Prostate gland (tissue), 2 donors: ENCODE data around the gene ENAH. TPM values are rescaled to one million over a fixed set of nuclear protein-coding genes. Genes with fewer than 3 reads are reported as not detected.

ENCODE experiments used
- DNase-seq: peaks from one replicate; pipeline ENCODE4 v3.0.0-alpha.2; 2019; ENCODE audit warnings: low spot score
- H3K27ac ChIP-seq, 2 donors: fragments of 200-600 bp; sonication (generic); 2 replicates each; pipeline ENCODE4 v1.5.1; 2017 to 2019
- H3K27me3 ChIP-seq: fragments of 200-600 bp; sonication (generic); replicated peaks from 2 replicates; pipeline ENCODE4 v1.5.1; 2019; ENCODE audit not compliant: insufficient read depth
- H3K36me3 ChIP-seq, 2 donors: fragments of 200-600 bp; sonication (generic); 1 replicate in 1 of 2; 2 replicates in 1 of 2; pipeline versions ENCODE4 v1.5.1 to v1.8.1; 2017 to 2019
- H3K4me1 ChIP-seq: fragments of 200-600 bp; sonication (generic); replicated peaks from 2 replicates; pipeline ENCODE4 v1.5.1; 2019
- H3K4me3 ChIP-seq, 2 donors: fragments of 200-600 bp; sonication (generic); 2 replicates each; pipeline ENCODE4 v1.5.1; 2017 to 2019
- H3K9me3 ChIP-seq: fragments of 200-600 bp; sonication (generic); 2 replicates; pipeline ENCODE4 v1.5.1; 2017
- POLR2A ChIP-seq: fragments of 450-650 bp; IDR thresholded peaks from one replicate; pipeline ENCODE4 v1.6.1; 2016; ENCODE audit warnings: antibody characterized with exemption, mild to moderate bottlenecking
- POLR2AphosphoS5 ChIP-seq: sonication (generic); formaldehyde crosslinking; IDR thresholded peaks from one replicate; pipeline ENCODE4 v1.6.1; 2017; ENCODE audit warnings: antibody characterized with exemption
- WGBS: methylation state at CpG from one replicate; pipeline ENCODE4 v1.1.5; 2018; 5-methylcytosine and 5-hydroxymethylcytosine counted together
- intact Hi-C: fragments of 100-400 bp; cut with DNase I; formaldehyde crosslinking; loops from one replicate; pipeline ENCODE4 v1.14.2; 2022
- total RNA-seq, 2 donors: library from RNA; depleted of rRNA; stranded (reverse); fragments of >200 nt; gene quantifications; one replicate each; pipeline ENCODE4 v1.1.0, GENCODE V29; 2016
- TF ChIP-seq, protein P1 (sequence below), 4 experiments: fragments of 200-600 bp in 2 of 4; fragments of 450-650 bp in 2 of 4; sonication (generic) in 2 of 4; IDR thresholded peaks; 1 replicate in 3 of 4; 2 replicates in 1 of 4; pipeline ENCODE4 v1.5.1; 2016 to 2019; ENCODE audit warnings: antibody characterized with exemption in 4 of 4, mild to moderate bottlenecking in 2 of 4, moderate library complexity in 2 of 4

Gene ENAH
- total RNA-seq, 2 donors from 2014 or later = 36.4 to 93.6 TPM

DNA sequence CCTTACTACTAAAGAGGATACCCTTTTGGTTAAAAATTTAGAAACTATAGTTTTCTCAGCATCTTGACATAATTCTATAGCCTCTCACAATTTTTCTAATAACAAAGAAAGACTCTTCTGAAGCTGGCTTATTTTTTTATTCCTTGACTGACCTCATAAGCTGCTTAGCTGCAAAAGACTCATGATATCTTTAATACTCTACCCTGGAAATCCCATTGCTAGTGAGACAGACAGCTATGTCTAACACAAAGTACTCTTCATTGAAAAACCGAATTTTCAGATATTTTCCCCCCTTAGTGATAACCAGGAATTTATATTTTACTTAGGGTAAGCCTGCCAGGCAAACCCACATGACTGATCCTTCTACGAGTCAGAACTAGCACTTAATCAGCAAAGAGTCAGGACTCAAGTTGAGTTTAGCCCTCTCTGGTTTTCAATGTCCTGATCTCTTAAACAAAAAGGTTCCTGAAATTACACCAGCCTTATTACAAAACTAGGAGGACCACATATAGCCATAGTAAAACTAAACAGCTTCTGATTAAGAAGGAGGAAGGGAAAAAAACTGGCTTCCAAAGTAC, 56.9 kb downstream of the ENAH start:
- Histone ChIP-seq H3K27ac (no peak overlapping the region), H3K27me3 (no peaks in the 10 kb centered on the region), H3K4me3 (no peak overlapping the region), H3K4me1 (no peaks in the 10 kb centered on the region), H3K36me3 (no peaks in the 10 kb centered on the region), H3K9me3 (no peaks in the 10 kb centered on the region)
- 41% methylated on average over 2 of the region's 2 CpGs for WGBS
- intact Hi-C loops = no loop called here
- no peak for TF ChIP-seq POLR2AphosphoS5
- TF ChIP-seq, protein P1, sequence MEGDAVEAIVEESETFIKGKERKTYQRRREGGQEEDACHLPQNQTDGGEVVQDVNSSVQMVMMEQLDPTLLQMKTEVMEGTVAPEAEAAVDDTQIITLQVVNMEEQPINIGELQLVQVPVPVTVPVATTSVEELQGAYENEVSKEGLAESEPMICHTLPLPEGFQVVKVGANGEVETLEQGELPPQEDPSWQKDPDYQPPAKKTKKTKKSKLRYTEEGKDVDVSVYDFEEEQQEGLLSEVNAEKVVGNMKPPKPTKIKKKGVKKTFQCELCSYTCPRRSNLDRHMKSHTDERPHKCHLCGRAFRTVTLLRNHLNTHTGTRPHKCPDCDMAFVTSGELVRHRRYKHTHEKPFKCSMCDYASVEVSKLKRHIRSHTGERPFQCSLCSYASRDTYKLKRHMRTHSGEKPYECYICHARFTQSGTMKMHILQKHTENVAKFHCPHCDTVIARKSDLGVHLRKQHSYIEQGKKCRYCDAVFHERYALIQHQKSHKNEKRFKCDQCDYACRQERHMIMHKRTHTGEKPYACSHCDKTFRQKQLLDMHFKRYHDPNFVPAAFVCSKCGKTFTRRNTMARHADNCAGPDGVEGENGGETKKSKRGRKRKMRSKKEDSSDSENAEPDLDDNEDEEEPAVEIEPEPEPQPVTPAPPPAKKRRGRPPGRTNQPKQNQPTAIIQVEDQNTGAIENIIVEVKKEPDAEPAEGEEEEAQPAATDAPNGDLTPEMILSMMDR (IDR thresholded peaks at IDR 0.05) = no peak
- TF ChIP-seq POLR2A = no peak
- DNase-seq = no peak

DNA sequence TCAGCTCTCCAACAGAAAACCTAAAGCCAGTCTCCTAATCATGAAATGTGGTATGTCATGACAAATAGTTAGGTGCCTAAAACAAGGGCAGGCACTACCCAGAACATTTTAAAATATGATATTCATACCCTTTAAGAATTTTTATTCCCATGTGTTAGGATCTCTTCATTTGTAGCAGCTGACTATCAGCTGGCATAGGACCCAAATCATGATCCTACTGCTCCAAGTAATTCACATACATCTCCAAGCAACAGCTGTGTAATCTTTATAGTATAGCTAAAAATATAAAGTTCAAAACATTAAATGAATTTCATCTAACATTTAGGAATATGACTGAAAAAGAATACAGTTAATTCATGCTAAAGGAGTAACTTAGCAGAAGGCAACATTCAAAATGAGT, 57.5 kb downstream of the ENAH start:
- no peak overlapping the region for H3K27ac ChIP-seq
- H3K9me3 ChIP-seq = no peaks in the 10 kb centered on the region
- DNase-seq = no peak
- intact Hi-C loops = no loop called here
- H3K4me3 ChIP-seq = no peak overlapping the region
- no peaks in the 10 kb centered on the region for H3K4me1 ChIP-seq
- TF ChIP-seq POLR2AphosphoS5 = no peak
- TF ChIP-seq POLR2A = no peak
- TF ChIP-seq, protein P1 (IDR thresholded peaks at IDR 0.05) = no peak
- no peaks in the 10 kb centered on the region for H3K36me3 ChIP-seq
- H3K27me3 ChIP-seq = no peaks in the 10 kb centered on the region

DNA sequence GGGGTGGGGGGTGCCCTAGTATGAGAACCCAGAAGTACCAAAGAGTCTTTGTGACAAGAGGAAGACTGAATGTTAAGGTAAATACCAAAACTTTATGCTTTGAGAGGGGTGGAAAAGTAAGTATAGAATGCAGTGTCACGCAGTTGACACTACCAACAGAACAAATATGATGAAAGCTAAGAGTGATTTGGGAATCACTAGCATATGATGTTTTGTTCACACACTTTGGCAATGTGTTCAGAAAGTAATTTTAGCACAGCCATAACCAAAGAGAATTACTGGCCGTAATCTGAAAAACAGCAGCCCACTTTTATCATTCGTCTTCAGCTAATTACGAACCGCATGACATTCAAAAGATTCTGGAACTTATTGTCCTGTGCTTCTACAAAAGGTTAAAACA, 59.5 kb downstream of the ENAH start:
- Histone ChIP-seq H3K27ac (no peak overlapping the region), H3K4me3 (no peak overlapping the region), H3K36me3 (no peaks in the 10 kb centered on the region), H3K9me3 (no peaks in the 10 kb centered on the region), H3K27me3 (no peaks in the 10 kb centered on the region), H3K4me1 (no peaks in the 10 kb centered on the region)
- intact Hi-C loops = no loop called here
- WGBS = 75% methylated on average over 5 of the region's 5 CpGs
- TF ChIP-seq POLR2AphosphoS5 = no peak
- no peak for TF ChIP-seq POLR2A
- TF ChIP-seq, protein P1 (IDR thresholded peaks at IDR 0.05) = no peak
- DNase-seq = no peak

DNA sequence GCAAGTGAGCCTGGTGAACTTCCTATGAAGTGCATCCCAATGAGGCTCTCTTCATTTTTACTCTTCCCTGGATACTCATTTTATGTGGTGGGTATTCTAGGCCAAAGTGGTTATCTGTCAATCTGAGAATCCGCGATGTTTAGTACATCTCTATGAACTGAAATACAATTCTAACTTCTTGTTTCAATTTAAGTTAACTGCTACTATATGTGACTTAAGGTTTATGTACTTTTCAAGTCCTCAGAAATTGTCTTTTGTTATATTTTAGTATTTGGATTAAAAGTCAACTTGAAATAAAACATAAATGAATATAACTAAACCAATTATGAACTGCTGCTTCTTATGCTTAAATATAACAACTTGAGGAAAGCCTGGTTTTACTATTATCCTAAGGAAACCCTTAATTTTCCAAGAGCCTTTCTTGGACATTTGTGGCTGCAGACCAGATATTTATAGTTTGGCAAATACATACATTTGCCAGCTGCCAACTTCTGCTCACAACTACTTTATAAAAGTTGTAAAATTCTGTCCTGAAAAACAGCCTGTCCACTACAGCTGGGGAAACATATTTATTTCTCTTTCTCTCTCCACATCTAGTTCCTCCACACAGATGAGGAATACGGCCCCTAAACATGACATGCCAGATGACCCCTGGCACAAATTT, 60.4 kb downstream of the ENAH start:
- Histone ChIP-seq H3K4me3 (no peak overlapping the region), H3K36me3 (no peaks in the 10 kb centered on the region), H3K27me3 (no peaks in the 10 kb centered on the region), H3K9me3 (no peaks in the 10 kb centered on the region), H3K4me1 (no peaks in the 10 kb centered on the region), H3K27ac (no peak overlapping the region)
- DNase-seq = no peak
- WGBS = 71% methylated on average over 3 of the region's 3 CpGs
- no peak for TF ChIP-seq POLR2AphosphoS5
- TF ChIP-seq, protein P1 (IDR thresholded peaks at IDR 0.05) = no peak
- TF ChIP-seq POLR2A = no peak
- intact Hi-C loops = no loop called here

DNA sequence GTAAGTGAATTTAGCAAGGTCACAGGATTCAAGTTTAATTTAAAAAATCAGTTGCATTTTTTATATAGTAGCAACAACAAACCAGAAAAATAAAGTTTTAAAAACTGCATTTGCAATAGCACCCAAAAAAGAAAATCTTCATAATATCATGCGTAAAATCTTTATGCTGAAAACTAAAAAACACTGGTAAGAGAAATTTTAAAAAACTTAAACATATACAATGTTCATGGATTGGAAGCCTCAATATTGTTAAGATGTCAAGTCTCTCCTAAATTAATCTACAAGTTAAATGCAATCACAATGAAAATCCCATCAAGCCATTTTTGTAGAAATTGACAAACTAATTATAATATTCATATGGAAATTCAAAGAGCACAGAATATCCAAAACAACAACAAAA, 65.6 kb downstream of the ENAH start:
- intact Hi-C loops = no loop called here

More for the DNA sequence above, 65.6 kb downstream of the ENAH start:
- 96% methylated on average over 1 of the region's 1 CpG for WGBS
- Histone ChIP-seq H3K9me3 (no peaks in the 10 kb centered on the region), H3K4me1 (no peaks in the 10 kb centered on the region), H3K36me3 (no peaks in the 10 kb centered on the region), H3K27ac (no peak overlapping the region), H3K4me3 (no peak overlapping the region), H3K27me3 (no peaks in the 10 kb centered on the region)
- TF ChIP-seq POLR2A (no peak), POLR2AphosphoS5 (no peak)
- TF ChIP-seq, protein P1 (IDR thresholded peaks at IDR 0.05) = no peak
- no peak for DNase-seq
